A172 (cell line): Measurements from ENCODE around the gene GALNT16. TPM values are rescaled to one million over a fixed set of nuclear protein-coding genes. Genes with fewer than 3 reads are reported as not detected.
A peak's percentile ranks its signal among the peaks of the same experiment; 100 is the strongest.
"Not testable (repeated sequence)": the region's sequence is repeated elsewhere in the genome, so short reads cannot be mapped to it uniquely, and the experiment has no call there.

Experiments
- DNase-seq: peaks from one replicate; pipeline ENCODE4 v3.0.0-alpha.2; 2015; ENCODE audit warnings: low spot score
- total RNA-seq: library from RNA; depleted of rRNA; stranded (reverse); fragments of >200 nt; shearing (Covaris generic); gene quantifications from 2 replicates; pipeline ENCODE4 v1.2.3, GENCODE V29; 2014

Gene GALNT16
- total RNA-seq, 1 experiment from 2014 or later: 4.8 TPM

GRCh38 chr14:69363055-69363454, 103.1 kb downstream of the GALNT16 start:
- no peak for DNase-seq

- DNase-seq: no peak
Measured at GRCh38 chr14:69363964-69364363, 104.0 kb downstream of the GALNT16 start.

GRCh38 chr14:69364378-69364777, 104.4 kb downstream of the GALNT16 start:
- DNase-seq: no peak

- no peak for DNase-seq
Measured at GRCh38 chr14:69366069-69366468, 106.1 kb downstream of the GALNT16 start.

- no peak for DNase-seq
Measured at GRCh38 chr14:69366761-69367160, 106.8 kb downstream of the GALNT16 start.

GRCh38 chr14:69368381-69368780, 108.4 kb downstream of the GALNT16 start:
- no peak for DNase-seq

GRCh38 chr14:69370061-69370460, 110.1 kb downstream of the GALNT16 start:
- DNase-seq: no peak

GRCh38 chr14:69372146-69372545, 112.2 kb downstream of the GALNT16 start:
- no peak for DNase-seq

GRCh38 chr14:69373104-69373503, 113.1 kb downstream of the GALNT16 start:
- no peak for DNase-seq

- DNase-seq: no peak
Measured at GRCh38 chr14:69374235-69374634, 114.3 kb downstream of the GALNT16 start.

- DNase-seq: no peak
Measured at GRCh38 chr14:69375182-69375581, 115.2 kb downstream of the GALNT16 start.

- no peak for DNase-seq
Measured at GRCh38 chr14:69375722-69376121, 115.8 kb downstream of the GALNT16 start.

GRCh38 chr14:69376439-69376838, 116.5 kb downstream of the GALNT16 start:
- DNase-seq: no peak

GRCh38 chr14:69378274-69378673, 118.3 kb downstream of the GALNT16 start:
- no peak for DNase-seq

- no peak for DNase-seq
Measured at GRCh38 chr14:69387311-69387710, 127.4 kb downstream of the GALNT16 start.

- not testable (repeated sequence) for DNase-seq
Measured at GRCh38 chr14:69391400-69391799, 131.4 kb downstream of the GALNT16 start.

- DNase-seq: no peak
Measured at GRCh38 chr14:69392481-69392880, 132.5 kb downstream of the GALNT16 start.

- DNase-seq: no peak
Measured at GRCh38 chr14:69395929-69396328, 136.0 kb downstream of the GALNT16 start.

GRCh38 chr14:69398053-69398817, 138.3 kb downstream of the GALNT16 start, which contains the start of the genes ERH and SLC39A9:
Gene ERH (minus strand): TSS chr14:69398299. CDS start chr14:69398233, 66 bp downstream.
Gene SLC39A9 (plus strand): TSS chr14:69398692. CDS start chr14:69399370, 678 bp downstream.
- DNase-seq: peak; percentile 90

GRCh38 chr14:69398818-69399210, 138.9 kb downstream of the GALNT16 start:
- no peak for DNase-seq

GRCh38 chr14:69399750-69400149, 139.8 kb downstream of the GALNT16 start:
- DNase-seq: no peak

GRCh38 chr14:69400154-69400553, 140.2 kb downstream of the GALNT16 start:
- DNase-seq: no peak

GRCh38 chr14:69401841-69402240, 141.9 kb downstream of the GALNT16 start:
- no peak for DNase-seq

- no peak for DNase-seq
Measured at GRCh38 chr14:69404478-69404877, 144.5 kb downstream of the GALNT16 start.
